ENCODE data around the gene RPP14.
"Not testable (repeated sequence)": the region's sequence is repeated elsewhere in the genome, so short reads cannot be mapped to it uniquely, and the experiment has no call there.

The RPP14 gene

DNA sequence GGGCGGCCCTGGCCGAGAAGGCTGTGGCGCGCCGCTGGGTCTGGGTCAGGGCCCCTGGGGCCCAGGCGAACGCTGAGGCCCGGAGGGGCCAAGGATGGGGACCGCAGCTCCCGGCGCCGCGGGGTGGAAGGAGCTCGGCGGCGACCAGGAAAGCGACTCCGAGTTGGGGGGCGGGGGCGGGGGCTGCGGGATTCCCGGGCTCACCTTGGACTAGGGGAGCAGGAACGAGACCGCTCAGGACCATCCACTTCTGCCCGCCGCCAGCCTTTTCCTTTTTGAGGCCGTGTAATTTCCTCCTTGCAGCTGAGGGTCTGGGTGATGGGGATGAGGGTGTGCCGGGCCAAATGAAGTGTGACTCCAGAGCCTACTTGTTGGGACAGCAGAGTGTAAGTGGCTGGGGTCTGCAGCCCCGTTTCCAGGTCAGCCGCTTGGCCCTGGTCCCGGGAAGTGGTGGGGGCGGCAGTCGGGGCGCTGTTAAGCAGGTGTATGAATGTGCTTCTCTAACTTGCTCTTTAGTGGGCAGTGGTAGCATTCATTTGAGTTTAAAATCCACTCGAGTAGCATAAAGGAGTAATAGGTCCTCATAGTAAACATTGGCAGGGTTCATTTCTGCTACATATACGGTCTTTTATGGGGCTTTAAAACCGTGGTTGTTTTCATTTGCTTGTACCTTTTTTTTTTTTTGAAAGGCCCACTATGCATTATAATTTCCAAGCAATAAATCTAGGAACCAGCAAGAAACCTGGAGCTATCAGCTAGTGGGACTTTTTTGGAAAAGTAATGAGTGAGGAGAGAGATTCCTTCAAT is 27.4 kb downstream of the RPP14 start:
- DNase-seq: no peak

- no peak for DNase-seq
These were observed 27.9 kb downstream of the RPP14 start for GRCh38 chr3:58334013-58334321.

- no peak for DNase-seq
These were observed 28.4 kb downstream of the RPP14 start for GRCh38 chr3:58334506-58334884.

GRCh38 chr3:58335652-58335947 is 29.6 kb downstream of the RPP14 start:
- DNase-seq: no peak

DNA sequence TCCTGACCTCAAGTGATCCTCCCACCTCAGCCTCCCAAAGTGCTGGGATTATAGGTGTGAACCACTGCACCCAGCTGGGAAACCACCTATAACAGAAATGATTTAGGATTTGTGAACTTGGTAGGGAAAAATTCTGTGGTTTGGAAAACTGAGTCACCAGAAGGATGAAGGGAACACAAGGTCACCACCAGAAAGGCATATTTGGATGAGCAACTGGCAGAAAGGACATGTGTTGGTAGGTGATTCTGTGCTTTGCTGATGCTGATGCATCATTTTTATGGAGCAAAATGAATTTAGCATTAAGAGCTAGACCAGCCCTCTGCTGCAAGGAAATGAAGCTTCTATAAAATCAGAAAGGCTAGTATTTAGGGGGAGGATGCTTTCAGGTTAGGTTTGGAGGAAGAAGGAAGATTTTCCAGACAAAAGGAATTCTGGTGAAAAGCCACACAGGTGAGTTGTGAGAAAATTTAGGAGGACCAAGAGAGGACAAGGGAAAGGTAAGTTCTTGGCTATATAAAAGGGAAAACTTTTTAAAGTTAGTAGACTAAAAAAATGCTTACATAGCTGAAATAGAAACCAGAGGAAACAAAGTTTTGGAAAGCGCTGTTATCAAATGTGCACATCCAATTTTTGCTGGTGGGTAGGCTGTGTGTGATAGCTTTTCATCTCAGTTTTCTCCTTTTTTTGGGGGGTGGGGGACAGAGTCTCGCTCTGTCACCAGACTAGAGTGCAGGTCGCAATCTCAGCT is 30.3 kb downstream of the RPP14 start:
- no peak for DNase-seq

DNA sequence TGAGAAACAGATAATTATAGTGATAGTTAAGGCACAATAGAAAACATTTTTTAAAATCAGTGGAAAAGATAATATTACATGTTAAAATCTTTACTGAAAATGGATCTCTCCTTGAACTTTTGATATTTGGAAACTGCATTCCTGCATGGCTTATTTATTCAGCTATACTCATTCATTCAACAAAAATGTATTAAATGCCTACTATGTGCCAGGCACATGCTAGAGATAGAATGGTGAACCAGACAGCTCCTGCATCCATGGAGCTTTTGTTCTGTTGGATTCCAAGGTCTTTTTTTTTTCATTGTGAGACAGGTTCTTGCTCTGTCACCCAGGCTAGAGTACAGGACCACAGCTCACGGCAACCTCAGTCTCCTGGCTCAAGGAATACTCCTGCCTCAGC is 31.1 kb downstream of the RPP14 start:
- no peak for DNase-seq

DNA sequence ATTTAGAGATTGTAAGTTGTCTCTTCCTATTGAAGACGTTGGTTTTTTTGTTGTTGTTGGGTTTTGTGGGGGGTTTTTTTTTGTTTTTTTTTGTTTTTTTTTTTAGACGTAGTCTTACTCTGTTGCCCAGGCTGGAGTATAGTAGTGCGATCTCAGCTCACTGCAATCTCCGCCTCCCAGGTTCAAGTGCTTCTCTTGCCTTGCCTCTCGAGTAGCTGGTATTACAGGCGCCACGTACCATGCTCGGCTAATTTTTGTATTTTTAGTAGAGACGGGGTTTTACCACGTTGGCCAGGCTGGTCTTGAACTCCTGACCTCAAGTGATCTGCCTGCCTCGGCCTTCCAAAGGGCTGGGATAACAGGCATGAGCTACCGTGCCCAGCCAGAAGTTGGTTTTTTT is 33.1 kb downstream of the RPP14 start:
- DNase-seq: not testable (repeated sequence)

GRCh38 chr3:58340594-58341244 is 34.7 kb downstream of the RPP14 start:
- no peak for DNase-seq

- DNase-seq: no peak
These were observed 35.3 kb downstream of the RPP14 start for GRCh38 chr3:58341376-58341775.

GRCh38 chr3:58342676-58343075 is 36.6 kb downstream of the RPP14 start:
- no peak for DNase-seq

DNA sequence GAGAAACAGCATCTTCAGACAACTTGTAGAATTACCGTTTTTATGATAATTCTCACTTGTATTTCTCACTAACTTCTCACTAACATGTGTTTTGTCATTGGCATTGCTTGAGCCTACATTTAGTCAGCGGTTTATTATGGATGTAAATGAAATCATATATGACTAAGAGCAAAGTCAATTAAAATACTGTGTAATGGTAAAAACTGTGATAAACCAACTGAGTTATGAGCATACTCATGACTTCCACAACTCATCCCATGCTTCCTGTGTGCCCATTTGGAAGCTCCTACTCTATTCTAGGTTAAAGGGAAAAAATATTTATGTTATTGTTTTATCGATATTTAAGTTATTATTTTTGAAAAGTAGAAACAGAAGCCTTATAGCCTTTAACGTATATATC is 39.4 kb downstream of the RPP14 start:
- no peak for DNase-seq

GRCh38 chr3:58346368-58346767 is 40.3 kb downstream of the RPP14 start:
- no peak for DNase-seq

GRCh38 chr3:58347984-58348383 is 41.9 kb downstream of the RPP14 start:
- DNase-seq: no peak

DNA sequence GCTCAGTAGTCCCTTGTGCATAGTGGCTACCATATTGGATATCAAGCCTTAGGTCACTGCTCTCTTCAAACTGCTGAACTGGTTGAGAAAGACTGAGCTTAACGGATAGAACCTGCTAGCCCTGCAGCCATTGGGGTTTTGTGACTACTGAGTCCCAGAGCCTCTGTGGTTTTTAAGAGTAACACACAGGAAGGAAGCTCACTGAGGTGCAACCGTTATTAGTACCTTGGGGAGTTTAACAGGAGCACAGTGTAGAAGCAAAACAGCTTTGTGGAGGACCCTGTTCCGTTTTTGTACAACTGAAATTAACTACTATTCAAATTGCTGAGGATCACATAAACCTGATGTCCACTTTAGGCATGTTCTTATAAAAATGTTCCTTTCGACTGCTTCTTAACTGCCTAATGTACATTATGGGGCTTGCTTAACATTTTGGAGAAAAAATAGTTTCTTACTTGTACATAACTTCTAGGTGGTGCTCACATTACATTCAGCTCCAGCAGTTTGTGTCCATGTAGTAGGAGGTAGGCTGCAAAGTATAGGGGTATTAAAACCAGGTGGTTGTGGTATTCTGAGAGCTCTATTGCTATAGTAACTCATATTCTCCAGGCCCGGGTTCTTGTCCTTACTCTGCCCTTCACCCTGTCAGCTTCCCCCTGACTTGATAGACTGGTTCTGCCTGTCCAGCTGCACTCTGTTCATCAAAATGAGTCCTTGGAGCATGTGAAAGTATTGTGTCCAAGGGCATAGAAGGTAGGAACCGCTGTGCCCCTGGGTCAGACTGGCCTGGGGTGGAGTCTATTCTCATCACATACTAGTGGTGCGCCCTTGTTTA is 44.0 kb downstream of the RPP14 start:
- DNase-seq: no peak

DNA sequence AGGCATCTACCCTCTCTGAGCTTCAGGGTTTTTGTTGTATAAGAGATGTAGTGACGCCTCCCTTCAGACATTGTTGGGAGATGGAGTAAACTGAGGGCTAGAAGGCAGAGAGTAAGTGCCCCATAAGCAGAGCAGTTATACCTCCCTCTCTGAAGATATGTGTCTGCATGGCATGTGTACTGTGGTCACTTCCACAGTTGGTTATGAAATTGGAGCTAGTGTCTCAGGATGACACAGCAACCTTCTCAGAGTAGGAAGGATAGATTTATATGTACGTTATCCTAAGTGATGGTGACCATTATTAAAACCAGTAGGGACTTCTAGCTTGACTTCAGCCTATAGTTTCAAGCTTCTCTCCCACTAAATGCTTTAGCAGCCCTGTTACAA is 44.6 kb downstream of the RPP14 start:
- DNase-seq: peak; percentile 49

DNA sequence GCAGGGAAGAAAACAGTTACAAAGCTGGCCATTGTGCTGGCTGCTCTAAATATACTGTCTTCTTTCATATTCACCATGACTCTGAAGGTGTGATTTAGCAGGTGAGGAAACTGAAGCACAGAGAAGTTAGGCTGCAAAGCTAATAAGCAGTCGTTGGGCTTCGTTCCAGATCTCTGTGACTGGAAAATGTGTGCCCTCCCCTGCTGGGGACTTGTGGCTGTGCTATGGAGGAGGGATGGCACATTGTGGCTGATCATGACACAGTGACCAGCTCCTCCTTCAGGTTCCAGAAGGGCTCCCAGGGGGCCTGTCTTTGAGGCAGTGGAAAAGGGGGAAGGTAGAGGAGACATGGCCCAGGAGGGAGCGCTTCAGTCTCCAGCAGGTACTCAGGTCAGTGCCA is 45.9 kb downstream of the RPP14 start:
- peak; percentile 10 for DNase-seq

DNA sequence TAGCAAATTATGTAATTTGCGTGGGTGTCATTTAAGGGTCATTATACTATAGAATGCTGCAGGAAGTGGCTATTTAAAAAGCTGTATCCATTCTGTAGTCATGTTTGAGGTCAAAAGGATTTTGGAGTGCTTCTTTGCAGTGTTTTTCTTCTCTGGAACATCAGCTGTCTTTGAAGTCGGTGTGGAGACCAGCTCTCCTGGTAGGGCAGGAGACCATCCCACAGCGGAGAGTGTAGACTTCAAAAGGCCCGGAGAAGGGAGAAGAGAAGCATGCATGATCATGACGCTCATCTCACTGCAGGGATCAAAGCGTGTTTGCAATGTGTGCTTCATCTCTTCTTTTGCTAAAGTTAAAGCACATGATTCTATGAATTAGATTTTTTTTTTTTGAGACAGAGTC is 46.6 kb downstream of the RPP14 start:
- peak; percentile 15 for DNase-seq

GRCh38 chr3:58353722-58354553 is 47.9 kb downstream of the RPP14 start:
- DNase-seq: peak; percentile 55

GRCh38 chr3:58355179-58355578 is 49.1 kb downstream of the RPP14 start:
- peak; percentile 59 for DNase-seq

- peak; percentile 55 for DNase-seq
These were observed 50.0 kb downstream of the RPP14 start for GRCh38 chr3:58356054-58356453.

- DNase-seq: no peak
These were observed 51.4 kb downstream of the RPP14 start for GRCh38 chr3:58357402-58357801.

GRCh38 chr3:58358092-58358491 is 52.0 kb downstream of the RPP14 start:
- no peak for DNase-seq

DNA sequence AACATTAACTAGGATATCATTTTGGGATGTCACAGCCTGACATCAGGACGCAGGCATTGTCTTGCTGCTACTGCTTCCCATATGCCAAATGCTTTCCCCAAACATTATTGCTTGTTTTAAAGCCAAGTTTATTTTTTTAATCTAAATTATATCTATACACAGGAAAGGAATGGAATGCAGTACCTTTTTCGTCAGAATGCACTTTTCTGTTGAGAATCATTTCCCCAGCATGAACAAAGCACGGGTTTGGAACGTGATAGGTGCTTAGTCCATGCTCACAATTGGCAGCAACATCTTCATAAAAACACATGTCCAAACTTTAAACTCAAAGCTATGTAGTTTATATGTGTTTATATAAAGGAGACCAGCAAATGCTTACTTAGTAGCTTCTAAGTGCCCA is 52.8 kb downstream of the RPP14 start:
- no peak for DNase-seq
